Activated T-helper 17 cell treated with anti-CD3 and anti-CD28 coated beads, Interleukin-2, amount 50 U/mL, for 72 hours (primary cell): Measurements from ENCODE around the gene SELENOP. TPM values are rescaled to one million over a fixed set of nuclear protein-coding genes. Genes with fewer than 3 reads are reported as not detected.
"Not testable (repeated sequence)": the region's sequence is repeated elsewhere in the genome, so short reads cannot be mapped to it uniquely, and the experiment has no call there.

Source experiments
- ATAC-seq: fragments of 150-1000 bp; cut with Tn5 transposase; replicated peaks from 2 replicates; pipeline ENCODE4 v1.10.0; 2021; ENCODE audit warnings: mild to moderate bottlenecking, moderate library complexity
- H3K27ac Mint-ChIP-seq: one replicate; pipeline ENCODE4 v1.8.0; 2022; ENCODE audit warnings: mixed read lengths
- H3K27me3 Mint-ChIP-seq: one replicate; pipeline ENCODE4 v1.8.0; 2022; ENCODE audit warnings: mixed read lengths
- H3K36me3 Mint-ChIP-seq: one replicate; pipeline ENCODE4 v1.8.0; 2022; ENCODE audit warnings: low read depth, mild to moderate bottlenecking, mixed read lengths
- H3K4me1 Mint-ChIP-seq: one replicate; pipeline ENCODE4 v1.8.0; 2022; ENCODE audit warnings: mixed read lengths
- H3K4me3 Mint-ChIP-seq: one replicate; pipeline ENCODE4 v1.8.0; 2022; ENCODE audit warnings: mild to moderate bottlenecking, mixed read lengths
- H3K9me3 Mint-ChIP-seq: one replicate; pipeline ENCODE4 v1.8.0; 2022; ENCODE audit warnings: mixed read lengths
- total RNA-seq, 2 donors: library from RNA; stranded (reverse); gene quantifications; one replicate each; pipeline ENCODE4 v1.2.3, GENCODE V29; 2022

The SELENOP gene, protein sequence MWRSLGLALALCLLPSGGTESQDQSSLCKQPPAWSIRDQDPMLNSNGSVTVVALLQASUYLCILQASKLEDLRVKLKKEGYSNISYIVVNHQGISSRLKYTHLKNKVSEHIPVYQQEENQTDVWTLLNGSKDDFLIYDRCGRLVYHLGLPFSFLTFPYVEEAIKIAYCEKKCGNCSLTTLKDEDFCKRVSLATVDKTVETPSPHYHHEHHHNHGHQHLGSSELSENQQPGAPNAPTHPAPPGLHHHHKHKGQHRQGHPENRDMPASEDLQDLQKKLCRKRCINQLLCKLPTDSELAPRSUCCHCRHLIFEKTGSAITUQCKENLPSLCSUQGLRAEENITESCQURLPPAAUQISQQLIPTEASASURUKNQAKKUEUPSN
- not detected for total RNA-seq

DNA sequence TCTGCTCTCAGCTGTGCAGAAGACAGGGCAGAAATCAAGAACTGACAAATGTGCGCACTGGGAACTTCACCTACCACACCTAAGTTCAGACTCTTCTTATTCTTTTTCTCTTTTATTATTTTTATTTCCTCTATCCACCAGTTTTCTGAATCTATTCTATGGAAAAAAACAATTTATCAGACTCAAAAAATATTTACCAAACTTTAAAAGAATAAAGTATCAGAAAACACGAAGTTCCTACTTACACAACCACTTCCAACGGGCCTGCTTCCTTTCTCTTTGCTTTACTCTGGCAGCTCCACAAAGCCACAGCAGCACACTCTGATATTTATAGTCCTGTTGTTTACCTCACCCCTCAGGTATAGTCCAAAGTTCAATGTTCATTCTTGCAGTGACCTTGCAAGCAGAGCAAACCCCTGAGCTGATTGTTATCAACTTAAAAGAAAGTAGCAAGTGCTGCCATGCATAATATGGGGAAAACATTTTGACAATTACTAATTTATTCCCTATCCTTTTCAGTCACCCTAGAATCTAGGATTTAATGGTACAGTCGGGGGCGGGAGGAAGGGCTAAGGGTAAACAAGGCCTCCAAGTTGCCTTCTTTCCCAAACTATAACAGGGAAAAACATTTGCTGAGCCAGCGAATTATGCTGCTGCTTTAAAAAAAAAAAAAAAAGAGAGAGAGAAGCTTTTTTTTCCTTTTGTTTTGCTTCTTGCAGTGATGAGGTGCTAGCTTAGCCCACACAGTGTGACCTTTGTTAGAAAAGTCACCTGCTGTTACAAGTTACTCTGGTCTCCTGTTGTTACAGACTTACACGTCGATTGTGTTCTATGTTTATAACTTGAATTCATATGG is at the start of gene SELENOP:
Gene SELENOP, minus strand, starts transcription at position 302 of the 856 bp plus-strand sequence. CDS start 3,539 bp downstream, outside the sequence.
- no peaks in the 10 kb centered on the region for H3K9me3 Mint-ChIP-seq
- H3K36me3 Mint-ChIP-seq = no peaks in the 10 kb centered on the region
- H3K27ac Mint-ChIP-seq = no peak within 1 kb of the TSS
- H3K4me1 Mint-ChIP-seq = no peaks in the 10 kb centered on the region
- no peaks in the 10 kb centered on the region for H3K27me3 Mint-ChIP-seq
- no peak within 1 kb of the TSS for H3K4me3 Mint-ChIP-seq
- ATAC-seq = no peak

GRCh38 chr5:42858687-42859086 is 47.0 kb upstream of the SELENOP start:
- no peak overlapping the region for H3K4me3 Mint-ChIP-seq
- H3K27ac Mint-ChIP-seq = no peak overlapping the region
- H3K36me3 Mint-ChIP-seq = no peaks in the 10 kb centered on the region
- no peak for ATAC-seq
- peaks cover 24% of the 10 kb centered on the region for H3K27me3 Mint-ChIP-seq
- no peaks in the 10 kb centered on the region for H3K9me3 Mint-ChIP-seq
- H3K4me1 Mint-ChIP-seq = no peaks in the 10 kb centered on the region

GRCh38 chr5:42858031-42858643 is 46.4 kb upstream of the SELENOP start:
- ATAC-seq = no peak
- no peak overlapping the region for H3K4me3 Mint-ChIP-seq
- H3K27me3 Mint-ChIP-seq = peaks cover 24% of the 10 kb centered on the region
- H3K4me1 Mint-ChIP-seq = no peaks in the 10 kb centered on the region
- H3K27ac Mint-ChIP-seq = no peak overlapping the region
- no peaks in the 10 kb centered on the region for H3K9me3 Mint-ChIP-seq
- H3K36me3 Mint-ChIP-seq = no peaks in the 10 kb centered on the region

- no peak for ATAC-seq
- peaks cover 11% of the 10 kb centered on the region for H3K27me3 Mint-ChIP-seq
- no peak overlapping the region for H3K4me3 Mint-ChIP-seq
- H3K9me3 Mint-ChIP-seq = no peaks in the 10 kb centered on the region
- H3K27ac Mint-ChIP-seq = no peak overlapping the region
- no peaks in the 10 kb centered on the region for H3K36me3 Mint-ChIP-seq
- H3K4me1 Mint-ChIP-seq = no peaks in the 10 kb centered on the region
These were observed 44.1 kb upstream of the SELENOP start for GRCh38 chr5:42855811-42856210.

DNA sequence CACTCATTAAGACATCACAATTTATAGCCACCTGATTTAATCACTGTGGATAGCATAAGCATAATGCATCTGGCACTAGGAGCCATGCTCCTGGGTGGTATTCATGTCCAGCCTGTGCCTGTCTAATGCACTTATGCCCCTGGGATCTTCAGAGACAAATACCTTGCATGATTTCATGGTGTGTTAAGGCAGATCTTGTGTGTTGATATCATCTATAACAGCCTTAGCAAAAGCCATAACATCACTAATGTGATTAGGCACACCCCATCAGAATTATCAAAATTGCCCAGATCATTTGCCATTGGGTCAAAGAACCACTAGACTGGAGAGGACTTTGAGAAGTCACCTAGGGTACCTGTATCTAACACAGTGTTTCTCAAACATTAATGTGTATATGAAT is 43.7 kb upstream of the SELENOP start:
- H3K4me1 Mint-ChIP-seq = no peaks in the 10 kb centered on the region
- H3K36me3 Mint-ChIP-seq = no peaks in the 10 kb centered on the region
- no peak overlapping the region for H3K27ac Mint-ChIP-seq
- no peaks in the 10 kb centered on the region for H3K9me3 Mint-ChIP-seq
- no peak for ATAC-seq
- H3K27me3 Mint-ChIP-seq = peaks cover 7% of the 10 kb centered on the region
- H3K4me3 Mint-ChIP-seq = no peak overlapping the region

- Mint-ChIP-seq H3K4me3 (no peak overlapping the region), H3K9me3 (no peaks in the 10 kb centered on the region), H3K27me3 (peaks cover under 1% of the 10 kb centered on the region), H3K4me1 (no peaks in the 10 kb centered on the region), H3K27ac (no peak overlapping the region), H3K36me3 (no peaks in the 10 kb centered on the region)
- ATAC-seq = no peak
These were observed 43.1 kb upstream of the SELENOP start for GRCh38 chr5:42854795-42855194.

DNA sequence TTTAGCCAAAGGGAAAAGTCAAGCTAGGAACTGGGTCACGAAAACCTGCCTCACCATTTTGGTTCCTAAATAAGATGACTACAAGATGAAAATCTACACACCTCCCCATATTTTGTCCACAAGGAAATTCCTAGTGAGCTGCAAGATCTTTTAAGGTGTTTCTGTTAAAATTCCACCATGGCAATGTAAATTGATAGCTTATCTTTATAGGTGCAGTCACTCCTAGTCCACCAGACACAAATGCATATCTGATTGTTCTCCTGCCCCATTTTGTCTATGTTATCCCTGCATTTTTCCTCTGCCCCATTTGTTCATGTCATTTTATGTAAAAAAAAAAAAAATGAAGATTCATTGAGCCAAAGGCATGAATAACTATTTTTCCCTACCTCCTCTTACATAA is 41.1 kb upstream of the SELENOP start:
- Mint-ChIP-seq H3K4me1 (no peaks in the 10 kb centered on the region), H3K27me3 (peaks cover 5% of the 10 kb centered on the region), H3K4me3 (no peak overlapping the region), H3K9me3 (no peaks in the 10 kb centered on the region), H3K36me3 (no peaks in the 10 kb centered on the region), H3K27ac (no peak overlapping the region)
- no peak for ATAC-seq

DNA sequence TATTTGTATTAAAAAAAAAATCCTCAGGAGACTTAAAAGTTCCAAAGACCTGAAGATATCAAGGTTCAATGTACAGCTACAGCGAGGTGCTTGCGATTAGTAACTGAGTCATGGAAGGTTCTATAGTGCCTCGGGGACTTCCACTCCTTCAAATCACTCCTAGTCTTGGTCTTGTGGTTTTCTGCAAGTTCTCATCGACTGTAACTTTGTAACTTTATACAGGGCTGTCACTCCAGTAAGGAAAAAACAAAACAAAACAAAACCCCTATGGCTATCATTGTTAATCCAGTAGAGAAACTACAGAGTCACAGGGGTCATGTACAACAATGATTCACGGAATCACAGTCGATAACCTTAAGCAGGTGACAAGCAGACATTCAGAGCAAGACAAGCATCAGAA is 39.8 kb upstream of the SELENOP start:
- Mint-ChIP-seq H3K27me3 (peaks cover 5% of the 10 kb centered on the region), H3K36me3 (no peaks in the 10 kb centered on the region), H3K4me3 (no peak overlapping the region), H3K9me3 (no peaks in the 10 kb centered on the region), H3K4me1 (no peaks in the 10 kb centered on the region), H3K27ac (no peak overlapping the region)
- peak; percentile 73 for ATAC-seq

GRCh38 chr5:42848545-42848944 is 36.9 kb upstream of the SELENOP start:
- peaks cover 5% of the 10 kb centered on the region for H3K27me3 Mint-ChIP-seq
- ATAC-seq = no peak
- no peaks in the 10 kb centered on the region for H3K4me1 Mint-ChIP-seq

GRCh38 chr5:42844408-42844807 is 32.7 kb upstream of the SELENOP start:
- H3K36me3 Mint-ChIP-seq, H3K27me3 Mint-ChIP-seq, H3K4me1 Mint-ChIP-seq, H3K4me3 Mint-ChIP-seq, H3K9me3 Mint-ChIP-seq, ATAC-seq, H3K27ac Mint-ChIP-seq: not testable (repeated sequence)

More at GRCh38 chr5:42848545-42848944, 36.9 kb upstream of the SELENOP start:
- Mint-ChIP-seq H3K36me3 (no peaks in the 10 kb centered on the region), H3K4me3 (no peak overlapping the region), H3K9me3 (no peaks in the 10 kb centered on the region), H3K27ac (no peak overlapping the region)

DNA sequence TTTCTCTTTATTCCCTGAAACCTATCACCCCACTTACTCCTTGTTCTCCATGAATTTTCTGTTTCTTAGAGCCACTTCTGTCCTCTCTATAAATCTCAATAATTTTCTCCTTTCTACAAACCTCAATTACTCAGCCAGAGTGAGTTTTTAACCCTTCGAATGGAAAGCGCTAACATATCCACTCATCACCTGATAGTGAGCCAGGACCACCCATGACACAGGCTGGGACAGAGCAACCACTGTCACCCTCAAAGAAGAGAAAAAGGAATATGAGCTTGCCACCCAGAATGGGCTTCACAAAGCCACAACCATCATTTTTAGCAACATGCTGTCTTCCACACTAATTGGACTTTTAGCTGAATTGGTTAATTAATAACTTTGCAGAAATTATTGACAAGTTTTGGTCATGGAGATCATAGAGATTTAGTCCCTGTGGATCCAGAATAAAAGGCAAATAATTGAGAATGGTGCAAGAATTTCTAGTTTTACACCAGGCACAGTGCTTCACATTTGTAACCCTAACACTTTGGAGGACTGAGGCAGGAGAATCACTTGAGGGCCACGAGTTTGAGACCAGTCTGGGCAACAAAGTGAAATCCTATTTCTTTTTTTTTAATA is 32.1 kb upstream of the SELENOP start:
- no peak overlapping the region for H3K27ac Mint-ChIP-seq
- ATAC-seq = no peak
- no peaks in the 10 kb centered on the region for H3K9me3 Mint-ChIP-seq
- peaks cover 1% of the 10 kb centered on the region for H3K27me3 Mint-ChIP-seq
- H3K4me3 Mint-ChIP-seq = no peak overlapping the region
- no peaks in the 10 kb centered on the region for H3K36me3 Mint-ChIP-seq
- no peaks in the 10 kb centered on the region for H3K4me1 Mint-ChIP-seq

- H3K9me3 Mint-ChIP-seq = no peaks in the 10 kb centered on the region
- no peak overlapping the region for H3K4me3 Mint-ChIP-seq
- H3K36me3 Mint-ChIP-seq = no peaks in the 10 kb centered on the region
- H3K27me3 Mint-ChIP-seq = no peaks in the 10 kb centered on the region
- ATAC-seq = no peak
- H3K4me1 Mint-ChIP-seq = no peaks in the 10 kb centered on the region
- H3K27ac Mint-ChIP-seq = no peak overlapping the region
These were observed 31.4 kb upstream of the SELENOP start for GRCh38 chr5:42842921-42843641.

GRCh38 chr5:42840842-42841567 is 29.3 kb upstream of the SELENOP start:
- Mint-ChIP-seq H3K4me1 (no peaks in the 10 kb centered on the region), H3K9me3 (no peaks in the 10 kb centered on the region), H3K36me3 (no peaks in the 10 kb centered on the region), H3K27me3 (no peaks in the 10 kb centered on the region), H3K4me3 (no peak overlapping the region), H3K27ac (no peak overlapping the region)
- no peak for ATAC-seq
